DND-41 (cell line): ENCODE data around the gene GHDC.

Experiments used
- ATAC-seq: fragments of 200-7000 bp; cut with Tn5 transposase; 3 replicates; pipeline ENCODE4 v1.9.1; 2021; ENCODE audit warnings: low read depth; ENCODE audit not compliant: insufficient read depth
- DNase-seq: peaks from one replicate; pipeline ENCODE4 v3.0.0-alpha.2; 2020
- H2AFZ ChIP-seq: 2 replicates; pipeline ENCODE4 v1.6.0; 2012; ENCODE audit warnings: low read depth, low read length
- H3K27ac ChIP-seq: 2 replicates; pipeline ENCODE4 v1.5.1; 2012; ENCODE audit warnings: low read length, inconsistent platforms
- H3K27me3 ChIP-seq: fragments of 200-600 bp; sonication (generic); 2 replicates; pipeline ENCODE4 v1.6.0; 2012; ENCODE audit warnings: low read length, mild to moderate bottlenecking, inconsistent platforms; ENCODE audit not compliant: insufficient read depth, poor library complexity
- H3K36me3 ChIP-seq: 2 replicates; pipeline ENCODE4 v1.5.1; 2012; ENCODE audit warnings: low read length, inconsistent platforms; ENCODE audit not compliant: insufficient read depth
- H3K4me1 ChIP-seq: 2 replicates; pipeline ENCODE4 v1.5.1; 2012; ENCODE audit warnings: mild to moderate bottlenecking, low read length; ENCODE audit not compliant: insufficient read depth
- H3K4me2 ChIP-seq: 2 replicates; pipeline ENCODE4 v1.6.0; 2012; ENCODE audit warnings: mild to moderate bottlenecking, moderate library complexity, low read length, inconsistent platforms; ENCODE audit not compliant: insufficient read depth
- H3K4me3 ChIP-seq, 2 experiments: fragments of 200-600 bp in 1 of 2; shearing (Covaris generic) in 1 of 2; 2 replicates each; pipeline ENCODE4 v1.5.1; 2012 to 2016; ENCODE audit warnings: inconsistent platforms in 2 of 2, low read length in 2 of 2, mild to moderate bottlenecking in 2 of 2, low read depth in 1 of 2, moderate library complexity in 1 of 2
- H3K79me2 ChIP-seq: 2 replicates; pipeline ENCODE4 v1.6.0; 2012; ENCODE audit warnings: low read length, inconsistent platforms; ENCODE audit not compliant: insufficient read depth
- H3K9ac ChIP-seq: 2 replicates; pipeline ENCODE4 v1.6.0; 2012; ENCODE audit warnings: low read depth, mild to moderate bottlenecking, inconsistent platforms, low read length, moderate library complexity
- H3K9me3 ChIP-seq: 2 replicates; pipeline ENCODE4 v1.5.1; 2012; ENCODE audit warnings: low read length, moderate library complexity, mild to moderate bottlenecking, inconsistent platforms; ENCODE audit not compliant: insufficient read depth, severe bottlenecking
- H4K20me1 ChIP-seq: 2 replicates; pipeline ENCODE4 v1.6.0; 2012; ENCODE audit warnings: low read length; ENCODE audit not compliant: insufficient read depth
- EZH2 ChIP-seq: IDR thresholded peaks from 3 replicates; pipeline ENCODE4 v1.6.1; 2012; ENCODE audit warnings: borderline replicate concordance, low read depth, mild to moderate bottlenecking, moderate library complexity, low read length, inconsistent platforms; ENCODE audit not compliant: severe bottlenecking
- TF ChIP-seq, protein P1 (sequence below): IDR thresholded peaks from 2 replicates; pipeline ENCODE4 v1.5.1; 2012; ENCODE audit warnings: borderline replicate concordance, low read length, moderate library complexity, mild to moderate bottlenecking; ENCODE audit not compliant: poor library complexity, severe bottlenecking; ENCODE audit errors: extremely low read depth

Gene GHDC

GRCh38 chr17:42197564-42198156 lies 3.4 kb upstream of the GHDC start:
- Histone ChIP-seq H3K4me3 (no peak overlapping the region), H3K4me2 (no peak overlapping the region), H2AFZ (no peak overlapping the region), H4K20me1 (no peaks in the 10 kb centered on the region), H3K27me3 (no peaks in the 10 kb centered on the region), H3K27ac (no peak overlapping the region), H3K79me2 (peaks cover 7% of the 10 kb centered on the region; the same call in 1 of the 2 replicates), H3K4me1 (peaks cover 23% of the 10 kb centered on the region), H3K9me3 (no peaks in the 10 kb centered on the region), H3K9ac (no peak overlapping the region), H3K36me3 (peaks cover 27% of the 10 kb centered on the region)
- no peak for TF ChIP-seq EZH2
- TF ChIP-seq, protein P1, sequence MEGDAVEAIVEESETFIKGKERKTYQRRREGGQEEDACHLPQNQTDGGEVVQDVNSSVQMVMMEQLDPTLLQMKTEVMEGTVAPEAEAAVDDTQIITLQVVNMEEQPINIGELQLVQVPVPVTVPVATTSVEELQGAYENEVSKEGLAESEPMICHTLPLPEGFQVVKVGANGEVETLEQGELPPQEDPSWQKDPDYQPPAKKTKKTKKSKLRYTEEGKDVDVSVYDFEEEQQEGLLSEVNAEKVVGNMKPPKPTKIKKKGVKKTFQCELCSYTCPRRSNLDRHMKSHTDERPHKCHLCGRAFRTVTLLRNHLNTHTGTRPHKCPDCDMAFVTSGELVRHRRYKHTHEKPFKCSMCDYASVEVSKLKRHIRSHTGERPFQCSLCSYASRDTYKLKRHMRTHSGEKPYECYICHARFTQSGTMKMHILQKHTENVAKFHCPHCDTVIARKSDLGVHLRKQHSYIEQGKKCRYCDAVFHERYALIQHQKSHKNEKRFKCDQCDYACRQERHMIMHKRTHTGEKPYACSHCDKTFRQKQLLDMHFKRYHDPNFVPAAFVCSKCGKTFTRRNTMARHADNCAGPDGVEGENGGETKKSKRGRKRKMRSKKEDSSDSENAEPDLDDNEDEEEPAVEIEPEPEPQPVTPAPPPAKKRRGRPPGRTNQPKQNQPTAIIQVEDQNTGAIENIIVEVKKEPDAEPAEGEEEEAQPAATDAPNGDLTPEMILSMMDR: no peak
- ATAC-seq (no peak), DNase-seq (no peak)

- no peaks in the 10 kb centered on the region for H4K20me1 ChIP-seq
- no peaks in the 10 kb centered on the region for H3K9me3 ChIP-seq
- ATAC-seq (no peak), DNase-seq (no peak)
- no peaks in the 10 kb centered on the region for H3K27me3 ChIP-seq
- peak overlapping the region; percentile 63 for H3K9ac ChIP-seq
- H3K4me3 ChIP-seq: peak overlapping the region; percentile 44 to 92; a peak in 3 of 4 replicates
- H3K4me2 ChIP-seq: peak overlapping the region; percentile 85
- TF ChIP-seq, protein P1: no peak
- TF ChIP-seq EZH2: no peak
- H2AFZ ChIP-seq: peak overlapping the region; percentile 97
- peaks cover 7% of the 10 kb centered on the region; the same call in 1 of the 2 replicates for H3K79me2 ChIP-seq
- peak overlapping the region; percentile 89 for H3K27ac ChIP-seq
- H3K36me3 ChIP-seq: 0 out of 2 replicates have a peak, but pooled peaks cover 4% of the 10 kb centered on the region
- peaks cover 32% of the 10 kb centered on the region for H3K4me1 ChIP-seq
Measured at GRCh38 chr17:42193216-42193968, 902 bp downstream of the GHDC start.

DNA sequence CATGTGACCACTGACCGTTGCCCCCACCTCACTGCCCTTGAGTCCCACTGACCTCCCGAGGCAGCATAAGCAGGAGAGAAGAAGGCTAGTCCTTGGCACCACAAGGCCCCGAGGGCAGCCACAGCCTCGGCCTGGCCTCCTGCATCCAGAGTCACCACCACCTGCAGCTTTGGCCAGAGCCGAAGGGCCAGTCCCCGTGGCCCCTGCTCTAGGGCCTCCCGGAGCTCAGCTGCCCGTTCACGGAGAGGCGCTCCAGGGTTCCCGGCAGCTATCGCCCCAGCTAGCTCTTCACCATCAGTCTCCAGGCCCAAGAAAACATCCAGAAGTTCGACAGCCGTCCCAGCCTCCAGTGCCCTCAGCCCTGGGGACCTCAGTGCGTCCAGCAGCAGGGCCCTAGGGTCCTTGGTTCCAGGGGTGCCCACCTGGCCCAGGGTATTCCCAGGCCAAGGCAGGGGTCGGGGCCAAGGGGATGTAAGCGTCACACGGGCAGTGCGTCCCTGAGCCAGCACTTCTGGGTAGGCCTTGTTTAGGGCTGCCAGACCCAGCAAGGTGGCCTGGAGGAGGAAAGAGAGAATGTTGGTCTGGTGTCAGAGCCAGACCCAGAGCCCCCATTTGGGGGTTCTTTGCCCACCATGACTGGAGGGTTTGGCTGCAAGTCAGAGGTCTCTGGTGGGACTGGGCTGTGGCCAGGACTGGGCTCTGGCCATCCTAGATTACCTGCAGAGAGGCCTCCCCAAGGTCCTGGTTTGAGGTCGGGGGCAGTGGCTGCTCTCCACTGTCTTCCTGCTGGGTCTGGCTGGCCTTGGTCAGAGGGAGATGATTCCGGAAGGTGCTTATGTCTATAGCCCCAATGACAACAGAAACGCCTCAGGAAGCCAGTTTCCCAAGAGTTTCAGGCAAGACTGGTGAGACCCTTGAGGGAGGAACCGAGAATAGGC lies 1.8 kb downstream of the GHDC start:
- Histone ChIP-seq H3K4me1 (peaks cover 32% of the 10 kb centered on the region), H3K27me3 (no peaks in the 10 kb centered on the region), H3K9me3 (no peaks in the 10 kb centered on the region), H2AFZ (no peak overlapping the region), H4K20me1 (no peaks in the 10 kb centered on the region), H3K4me3 (peak overlapping the region in 1 of 2 experiments; percentile 92; a peak in 2 of 4 replicates), H3K4me2 (peak overlapping the region; percentile 85), H3K9ac (peak overlapping the region; percentile 63), H3K27ac (no peak overlapping the region; the same call in 1 of the 2 replicates), H3K79me2 (peaks cover 7% of the 10 kb centered on the region; the same call in 1 of the 2 replicates), H3K36me3 (0 out of 2 replicates have a peak, but pooled peaks cover 4% of the 10 kb centered on the region)
- DNase-seq: no peak
- no peak for TF ChIP-seq EZH2
- TF ChIP-seq, protein P1: no peak
- no peak for ATAC-seq
